Renal cortex interstitium (tissue), 11 donors: ENCODE results near the gene ZFHX3. TPM values are rescaled to one million over a fixed set of nuclear protein-coding genes. Genes with fewer than 3 reads are reported as not detected.

ENCODE experiments used
- DNase-seq, 11 donors: peaks; one replicate each; pipeline ENCODE4 v3.0.0-alpha.2; 2013; ENCODE audit warnings: low read depth in 9 of 11, low spot score in 4 of 11; ENCODE audit errors: extremely low read depth in 1 of 11
- polyA plus RNA-seq, 3 donors: library from polyadenylated mRNA; unstranded; fragments of 120-200 nt; gene quantifications; one replicate each; pipeline ENCODE4 v1.2.1, GENCODE V29; 2013; ENCODE audit not compliant: insufficient read length in 3 of 3

Gene ZFHX3
- polyA plus RNA-seq, 3 donors: 20.2 to 25.8 (median 20.2) TPM

DNA sequence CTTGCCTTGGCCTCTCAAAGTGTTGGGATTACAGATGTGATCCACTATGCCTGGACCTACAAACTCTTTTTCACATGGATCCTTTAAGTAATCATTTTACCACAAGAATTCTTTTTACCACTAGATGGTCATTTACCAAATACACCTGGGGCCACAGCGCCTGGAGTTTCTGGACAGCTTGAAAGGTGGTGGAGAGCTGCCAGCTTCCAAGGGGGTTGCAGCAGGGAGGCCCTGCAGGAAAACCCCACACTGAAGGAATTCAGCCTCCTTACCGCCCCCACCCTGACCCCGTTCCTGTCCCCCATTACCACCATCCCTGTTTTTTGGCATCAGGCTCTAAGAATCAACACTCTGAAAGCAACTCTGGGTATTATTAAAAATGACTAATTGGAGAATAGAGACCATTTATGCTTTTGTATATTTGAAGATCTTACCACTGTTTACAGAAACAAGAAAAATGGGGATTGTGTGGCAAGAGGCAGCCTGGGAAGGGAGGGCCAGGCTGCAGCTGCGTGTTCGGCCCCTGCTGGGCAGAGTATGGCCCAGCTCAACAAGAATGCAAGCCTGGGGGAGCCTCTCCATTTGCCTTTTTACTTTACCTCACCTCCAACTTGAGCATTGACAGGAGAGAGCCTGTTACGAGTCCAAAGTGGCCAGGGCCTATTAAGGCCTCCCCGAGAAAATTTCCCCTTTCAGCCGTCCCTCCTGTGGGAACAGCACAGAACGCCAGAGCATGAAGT is 209.9 kb downstream of the ZFHX3 start:
- DNase-seq: no peak

GRCh38 chr16:72836985-72837384 is 210.9 kb downstream of the ZFHX3 start:
- DNase-seq: no peak

DNA sequence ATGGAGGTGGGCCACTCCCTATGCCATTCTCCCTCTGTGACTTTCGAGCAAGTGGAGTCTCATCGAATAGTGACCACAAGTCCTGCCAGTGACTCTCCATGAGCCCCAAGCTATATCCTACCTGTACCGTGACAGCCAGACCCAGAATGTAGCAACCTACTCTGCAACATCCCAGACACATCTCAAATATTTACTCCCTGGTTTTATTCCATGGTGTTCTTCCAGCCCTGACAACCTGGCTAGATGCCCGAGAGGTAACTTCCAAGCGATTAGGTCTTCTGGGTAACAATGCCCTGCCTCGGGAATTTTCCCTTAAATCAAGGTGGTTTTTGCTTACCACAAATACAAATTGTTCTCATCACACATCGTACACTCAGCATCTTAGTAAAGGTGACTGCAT is 211.7 kb downstream of the ZFHX3 start:
- DNase-seq: no peak

GRCh38 chr16:72835086-72835485 is 212.8 kb downstream of the ZFHX3 start:
- DNase-seq: no peak

- no peak for DNase-seq
Observed at GRCh38 chr16:72834499-72834898, 213.4 kb downstream of the ZFHX3 start.

- DNase-seq: no peak
Observed at GRCh38 chr16:72833969-72834368, 214.0 kb downstream of the ZFHX3 start.

- DNase-seq: no peak
Observed at GRCh38 chr16:72833482-72833881, 214.4 kb downstream of the ZFHX3 start.

DNA sequence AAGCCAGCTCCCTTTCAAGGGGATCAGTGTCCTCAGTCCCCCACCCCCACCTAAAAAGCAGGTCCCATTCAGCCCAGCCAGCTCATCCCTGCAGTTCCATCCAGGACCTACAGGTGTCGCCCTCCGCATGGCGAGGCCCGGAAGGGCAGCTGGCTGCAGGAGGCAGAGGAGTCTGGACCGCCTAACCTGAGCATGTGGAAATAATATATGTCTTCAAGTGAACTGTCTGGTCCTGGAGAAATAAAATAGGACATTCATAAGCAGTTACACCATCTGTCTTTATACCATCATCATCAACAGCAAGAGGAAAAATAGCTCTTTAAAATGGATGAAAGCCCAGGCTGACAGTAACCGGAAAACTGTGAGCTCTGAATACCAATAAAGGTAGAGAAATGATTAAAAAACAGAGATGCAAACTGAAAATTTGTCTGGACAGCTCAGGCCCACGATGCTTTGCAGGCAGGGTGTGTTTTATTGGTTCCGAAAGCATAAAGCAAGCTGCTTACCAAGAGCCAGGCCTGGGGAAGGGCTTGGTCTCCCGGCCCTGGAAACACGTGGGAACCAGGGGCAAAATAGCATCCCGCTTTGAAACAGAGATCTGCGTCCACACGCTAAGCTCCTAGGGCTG is 215.2 kb downstream of the ZFHX3 start:
- peak in 7 of 11 donors; percentile 54 to 72 (median 68) for DNase-seq

- DNase-seq: no peak
Observed at GRCh38 chr16:72829846-72830775, 217.8 kb downstream of the ZFHX3 start.

- DNase-seq: peak in 3 of 11 donors; percentile 30 to 47 (median 35)
Observed at GRCh38 chr16:72827866-72828265, 220.1 kb downstream of the ZFHX3 start.

- DNase-seq: no peak
Observed at GRCh38 chr16:72825912-72826621, 221.9 kb downstream of the ZFHX3 start.

DNA sequence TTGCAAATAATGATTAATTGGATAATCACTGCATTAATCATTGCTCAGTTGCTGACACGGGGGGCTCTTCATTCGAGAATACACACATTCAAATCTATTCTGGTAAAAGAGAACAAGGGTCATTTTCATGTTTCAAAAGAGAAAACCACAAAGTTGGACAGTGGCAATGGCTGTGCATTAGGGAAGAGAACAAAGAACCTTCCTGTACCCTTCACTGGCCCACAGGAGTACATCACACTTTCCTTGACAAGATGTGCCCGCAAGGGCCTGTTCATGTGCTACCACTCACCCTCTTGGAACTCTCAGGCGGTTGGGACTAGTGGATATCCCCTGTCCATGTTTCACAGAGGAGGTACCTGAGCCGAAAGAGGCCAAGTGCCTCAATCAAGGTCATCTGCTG is 223.2 kb downstream of the ZFHX3 start:
- no peak for DNase-seq

DNA sequence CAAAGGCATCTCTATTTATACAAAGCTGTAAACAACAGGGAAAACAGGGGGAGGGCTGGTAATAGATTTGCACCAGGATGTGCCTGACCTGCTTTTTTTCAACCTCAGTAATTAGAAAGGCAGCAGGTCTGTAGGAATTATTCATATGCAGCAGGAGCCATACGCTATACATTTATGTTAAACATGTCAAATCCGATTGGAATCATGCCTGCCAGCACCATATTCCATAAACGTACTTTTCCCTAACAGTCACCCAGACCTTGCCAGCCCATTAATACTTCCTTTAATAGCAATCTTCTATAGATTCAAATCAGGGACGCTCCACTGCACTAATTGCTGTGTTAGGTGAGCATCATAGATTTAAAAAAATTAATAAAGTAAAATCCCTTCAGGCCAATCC is 223.9 kb downstream of the ZFHX3 start:
- no peak for DNase-seq

- DNase-seq: no peak
Observed at GRCh38 chr16:72821185-72821950, 226.6 kb downstream of the ZFHX3 start.

GRCh38 chr16:72819345-72819744 is 228.6 kb downstream of the ZFHX3 start:
- no peak for DNase-seq

- DNase-seq: no peak
Observed at GRCh38 chr16:72818236-72818845, 229.6 kb downstream of the ZFHX3 start.

DNA sequence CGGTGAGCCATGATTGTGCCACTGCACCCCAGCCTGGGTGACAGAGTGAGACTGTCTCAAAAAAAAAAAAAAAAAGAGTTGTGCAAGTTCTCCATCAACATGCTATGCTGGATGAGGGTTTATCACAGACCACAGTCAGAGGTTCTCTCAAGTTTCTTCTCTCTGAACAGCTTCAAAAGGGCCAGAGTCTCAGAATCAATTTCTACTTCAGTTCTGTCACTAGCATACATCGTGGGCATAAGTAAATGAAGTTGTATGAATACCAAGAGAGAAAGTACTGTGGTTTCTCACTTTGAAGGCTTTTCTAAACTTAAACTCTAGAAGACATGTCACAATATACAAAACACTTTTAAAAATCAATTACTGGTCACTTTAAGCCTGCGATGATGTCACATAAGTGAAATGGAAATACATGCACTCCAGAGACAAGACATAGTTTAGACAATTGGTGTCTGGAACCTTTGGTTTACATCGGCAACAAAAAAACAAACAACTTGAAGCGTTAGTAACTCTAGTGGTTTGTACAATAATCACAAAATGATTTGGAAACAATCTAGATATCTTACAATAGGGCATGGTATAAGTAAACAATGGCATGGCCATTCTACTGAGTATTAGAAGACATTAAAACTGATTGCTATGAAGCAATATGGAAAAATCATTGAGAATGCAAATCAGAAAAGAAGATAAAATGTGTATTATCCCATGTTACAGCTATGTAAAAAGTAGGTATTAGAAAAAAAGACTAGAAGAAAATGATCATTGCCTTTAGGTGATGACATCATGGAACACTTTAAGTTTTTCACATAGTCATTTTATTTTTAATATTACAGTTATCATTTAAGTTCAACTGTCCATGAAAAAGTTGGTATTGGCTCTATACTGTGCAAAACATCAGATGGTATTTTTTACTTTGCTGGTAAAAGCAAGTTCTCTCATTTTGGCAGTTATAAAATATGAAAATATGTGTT is 232.3 kb downstream of the ZFHX3 start:
- no peak for DNase-seq
